ENCODE results near the gene PRELID1.

DNA sequence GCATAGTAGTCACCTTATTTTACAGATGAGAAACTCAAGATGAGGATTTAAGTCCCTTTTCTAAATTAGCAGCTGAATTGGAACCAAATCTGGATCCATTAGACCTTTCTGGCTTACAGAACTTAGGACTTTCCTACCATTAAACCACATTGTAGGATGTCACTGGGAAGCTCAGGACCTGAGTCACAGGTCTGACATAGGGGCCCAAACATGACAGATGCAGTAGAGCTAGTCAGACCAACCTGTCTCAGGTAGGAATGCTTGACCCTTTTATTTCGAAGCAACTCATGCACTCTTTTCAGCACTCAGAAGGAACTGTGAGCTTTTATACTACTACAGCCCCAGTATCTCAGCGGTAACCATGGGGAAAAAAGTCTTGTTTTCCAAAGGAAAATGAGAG is 2.6 kb upstream of the PRELID1 start:
- TF ChIP-seq POLR2A (IDR thresholded peaks at IDR 0.05): no peak
- TF ChIP-seq, protein P1, sequence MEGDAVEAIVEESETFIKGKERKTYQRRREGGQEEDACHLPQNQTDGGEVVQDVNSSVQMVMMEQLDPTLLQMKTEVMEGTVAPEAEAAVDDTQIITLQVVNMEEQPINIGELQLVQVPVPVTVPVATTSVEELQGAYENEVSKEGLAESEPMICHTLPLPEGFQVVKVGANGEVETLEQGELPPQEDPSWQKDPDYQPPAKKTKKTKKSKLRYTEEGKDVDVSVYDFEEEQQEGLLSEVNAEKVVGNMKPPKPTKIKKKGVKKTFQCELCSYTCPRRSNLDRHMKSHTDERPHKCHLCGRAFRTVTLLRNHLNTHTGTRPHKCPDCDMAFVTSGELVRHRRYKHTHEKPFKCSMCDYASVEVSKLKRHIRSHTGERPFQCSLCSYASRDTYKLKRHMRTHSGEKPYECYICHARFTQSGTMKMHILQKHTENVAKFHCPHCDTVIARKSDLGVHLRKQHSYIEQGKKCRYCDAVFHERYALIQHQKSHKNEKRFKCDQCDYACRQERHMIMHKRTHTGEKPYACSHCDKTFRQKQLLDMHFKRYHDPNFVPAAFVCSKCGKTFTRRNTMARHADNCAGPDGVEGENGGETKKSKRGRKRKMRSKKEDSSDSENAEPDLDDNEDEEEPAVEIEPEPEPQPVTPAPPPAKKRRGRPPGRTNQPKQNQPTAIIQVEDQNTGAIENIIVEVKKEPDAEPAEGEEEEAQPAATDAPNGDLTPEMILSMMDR (IDR thresholded peaks at IDR 0.05): no peak
